HepG2 (cell line): ENCODE measurements around the gene PRR36. TPM values are rescaled to one million over a fixed set of nuclear protein-coding genes. Genes with fewer than 3 reads are reported as not detected.

Source experiments
- BCLAF1 ChIP-seq: fragments of 450-650 bp; IDR thresholded peaks from 2 replicates; pipeline ENCODE4 v1.6.1; 2017; ENCODE audit warnings: mild to moderate bottlenecking
- BRCA1 ChIP-seq: sonication (generic); formaldehyde crosslinking; IDR thresholded peaks from 2 replicates; pipeline ENCODE4 v1.4.0; 2020; ENCODE audit warnings: missing genetic modification reagents
- DMTF1 ChIP-seq: sonication (generic); formaldehyde crosslinking; IDR thresholded peaks from 2 replicates; pipeline ENCODE4 v1.4.0; 2020; ENCODE audit warnings: mild to moderate bottlenecking, missing genetic modification reagents
- ELF1 ChIP-seq: sonication (generic); formaldehyde crosslinking; IDR thresholded peaks from 2 replicates; pipeline ENCODE4 v1.4.0; 2020; ENCODE audit warnings: missing genetic modification reagents
- GATA4 ChIP-seq: sonication (generic); IDR thresholded peaks from 2 replicates; pipeline ENCODE4 v1.6.1; 2016; ENCODE audit warnings: antibody characterized with exemption, low read depth, borderline replicate concordance
- GZF1 ChIP-seq: sonication (generic); formaldehyde crosslinking; IDR thresholded peaks from 2 replicates; pipeline ENCODE4 v1.5.1; 2020; ENCODE audit warnings: mild to moderate bottlenecking, missing genetic modification reagents
- HIVEP1 ChIP-seq: sonication (generic); formaldehyde crosslinking; IDR thresholded peaks from 2 replicates; pipeline ENCODE4 v1.4.0; 2020; ENCODE audit warnings: mild to moderate bottlenecking, missing genetic modification reagents
- MZF1 ChIP-seq: sonication (generic); formaldehyde crosslinking; IDR thresholded peaks from 2 replicates; pipeline ENCODE4 v1.8.1; 2023; ENCODE audit warnings: mild to moderate bottlenecking, missing genetic modification reagents, borderline replicate concordance
- NCOR1 ChIP-seq: fragments of 200-600 bp; sonication (generic); IDR thresholded peaks from 2 replicates; pipeline ENCODE4 v1.7.0; 2017; ENCODE audit warnings: antibody characterized with exemption, low read length, borderline replicate concordance
- RNF2 ChIP-seq: fragments of 450-650 bp; conservative IDR thresholded peaks from 2 replicates; pipeline ENCODE4 v1.6.1; 2016; ENCODE audit warnings: low read depth
- USF2 ChIP-seq, 2 experiments: sonication (generic) in 1 of 2; formaldehyde crosslinking in 1 of 2; IDR thresholded peaks; 2 replicates each; pipeline versions ENCODE4 v1.5.1 to v1.6.1; 2011 to 2020; ENCODE audit warnings: borderline replicate concordance in 1 of 2, low read depth in 1 of 2, low read length in 1 of 2, mild to moderate bottlenecking in 1 of 2, missing genetic modification reagents in 1 of 2, moderate library complexity in 1 of 2
- ZBTB46 ChIP-seq: sonication (generic); formaldehyde crosslinking; IDR thresholded peaks from 2 replicates; pipeline ENCODE4 v1.4.0; 2020; ENCODE audit warnings: mild to moderate bottlenecking, missing genetic modification reagents, borderline replicate concordance
- ZFP1 ChIP-seq: IDR thresholded peaks from 2 replicates; pipeline ENCODE4 v1.6.1; 2016
- ZNF18 ChIP-seq: sonication (generic); formaldehyde crosslinking; IDR thresholded peaks from 2 replicates; pipeline ENCODE4 v1.8.0; 2022; ENCODE audit warnings: mild to moderate bottlenecking, missing genetic modification reagents; ENCODE audit not compliant: insufficient replicate concordance
- ZNF510 ChIP-seq: sonication (generic); formaldehyde crosslinking; IDR thresholded peaks from 2 replicates; pipeline ENCODE4 v1.4.0; 2020; ENCODE audit warnings: low read depth, mild to moderate bottlenecking, missing genetic modification reagents
- ZNF543 ChIP-seq: sonication (generic); formaldehyde crosslinking; IDR thresholded peaks from 2 replicates; pipeline ENCODE4 v1.4.0; 2020; ENCODE audit warnings: mild to moderate bottlenecking, missing genetic modification reagents
- ZNF775 ChIP-seq: sonication (generic); formaldehyde crosslinking; IDR thresholded peaks from 2 replicates; pipeline ENCODE4 v1.4.0; 2020; ENCODE audit warnings: missing genetic modification reagents, mild to moderate bottlenecking, moderate library complexity, borderline replicate concordance
- ZNF879 ChIP-seq: sonication (generic); formaldehyde crosslinking; IDR thresholded peaks from 2 replicates; pipeline ENCODE4 v1.8.1; 2023; ENCODE audit warnings: missing genetic modification reagents
- polyA plus RNA-seq, 8 experiments: library from polyadenylated mRNA; depleted of rRNA in 3 of 8; stranded (reverse) in 7 of 8; unstranded in 1 of 8; fragments of >200 nt; fragmentation: Illumina TruSeq in 4 of 8; extraction: Trizol in 4 of 8; gene quantifications; 2 replicates each; pipeline versions ENCODE4 v1.2.1 to v1.2.3, GENCODE V29; 2011 to 2016; ENCODE audit warnings: low read depth in 4 of 8, missing spikeins in 1 of 8, mixed read lengths in 1 of 8; ENCODE audit not compliant: insufficient read depth in 1 of 8
- total RNA-seq, 5 experiments: library from RNA; depleted of rRNA; stranded (reverse); fragments of >200 nt; fragmentation: Illumina TruSeq; extraction: Trizol; gene quantifications; 2 replicates each; pipeline ENCODE4 v1.2.3, GENCODE V29; 2016; ENCODE audit warnings: low read depth in 1 of 5

PRR36 gene
- total and polyA plus RNA-seq, 2 of the 13 experiments (the other 11 are each of a cell fraction or from before 2014, with no cell fraction given): 0.07 to 0.17 TPM

GRCh38 chr19:7853770-7854128 is 20.4 kb downstream of the PRR36 start (continued):
- TF ChIP-seq USF2 (IDR thresholded peaks at IDR 0.05; ENCODE audit: low read depth, low read length) (no peak), USF2 (CRISPR knock-in tag; IDR thresholded peaks at IDR 0.05; ENCODE audit: borderline replicate concordance) (no peak), GATA4 (0 out of 2 replicates have a peak, but pooled peaks have one; percentile 1), ELF1 (CRISPR knock-in tag) (no peak), GZF1 (no peak), ZNF543 (CRISPR knock-in tag) (0 out of 2 replicates have a peak, but pooled peaks have one; percentile 11), ZNF775 (CRISPR knock-in tag) (0 out of 2 replicates have a peak, but pooled peaks have one; percentile 3), MZF1 (CRISPR knock-in tag) (0 out of 2 replicates have a peak, but pooled peaks have one; percentile 4), RNF2 (0 out of 2 replicates have a peak, but pooled peaks have one; percentile 12), ZNF879 (peak; percentile 5), NCOR1 (0 out of 2 replicates have a peak, but pooled peaks have one; percentile 16), HIVEP1 (peak; percentile 9; the same call in 1 of the 2 replicates), DMTF1 (CRISPR knock-in tag) (peak; percentile 54; the same call in 1 of the 2 replicates), BCLAF1 (no peak), ZNF510 (CRISPR knock-in tag) (0 out of 2 replicates have a peak, but pooled peaks have one; percentile 4), ZBTB46 (CRISPR knock-in tag) (peak; percentile 17; the same call in 1 of the 2 replicates), ZNF18 (CRISPR knock-in tag) (peak; percentile 13), BRCA1 (CRISPR knock-in tag) (0 out of 2 replicates have a peak, but pooled peaks have one; percentile 11), ZFP1 (CRISPR knock-in tag) (no peak)
